Keratinocyte (primary cell): ENCODE measurements around the gene C20orf141. TPM values are rescaled to one million over a fixed set of nuclear protein-coding genes. Genes with fewer than 3 reads are reported as not detected.
"Not testable (repeated sequence)": the region's sequence is repeated elsewhere in the genome, so short reads cannot be mapped to it uniquely, and the experiment has no call there.

Experiments used
- DNase-seq: peaks from one replicate; pipeline ENCODE4 v3.0.0-alpha.2; 2011; ENCODE audit warnings: low read depth, missing footprints, low spot score
- FAIRE-seq: peaks from 2 replicates; lab custom pipeline; 2011; peaks lifted over from hg19 to GRCh38; lab: Jason Lieb, UNC
- H2AFZ ChIP-seq: 2 replicates; pipeline ENCODE4 v1.6.0; 2012; ENCODE audit warnings: low read length, control low read depth, inconsistent platforms; ENCODE audit not compliant: control insufficient read depth
- H3K27ac ChIP-seq: 2 replicates; pipeline ENCODE4 v1.5.1; 2011; ENCODE audit warnings: low read length; ENCODE audit not compliant: control insufficient read depth, insufficient read depth
- H3K27me3 ChIP-seq: 3 replicates; pipeline ENCODE4 v1.6.0; 2011; ENCODE audit warnings: low read length; ENCODE audit not compliant: control insufficient read depth, insufficient read depth; ENCODE audit errors: extremely low read depth
- H3K36me3 ChIP-seq, 2 experiments: 2 replicates in 1 of 2; 3 replicates in 1 of 2; pipeline ENCODE4 v1.5.1; 2011; ENCODE audit warnings: low read length in 2 of 2, mild to moderate bottlenecking in 1 of 2; ENCODE audit not compliant: control insufficient read depth in 2 of 2, insufficient read depth in 2 of 2; ENCODE audit errors: extremely low read depth in 1 of 2
- H3K4me1 ChIP-seq: 3 replicates; pipeline ENCODE4 v1.5.1; 2011; ENCODE audit warnings: low read length; ENCODE audit not compliant: control insufficient read depth, insufficient read depth; ENCODE audit errors: extremely low read depth
- H3K4me2 ChIP-seq: 3 replicates; pipeline ENCODE4 v1.6.0; 2011; ENCODE audit warnings: low read depth, low read length; ENCODE audit not compliant: control insufficient read depth, insufficient read depth; ENCODE audit errors: extremely low read depth
- H3K4me3 ChIP-seq, 3 experiments: fragments of 200-600 bp in 1 of 3; sonication (generic) in 1 of 3; 2 replicates in 2 of 3; 3 replicates in 1 of 3; pipeline ENCODE4 v1.5.1; 2011 to 2016; ENCODE audit warnings: low read length in 3 of 3, mild to moderate bottlenecking in 3 of 3, control low read depth in 2 of 3, inconsistent platforms in 1 of 3, low read depth in 1 of 3, mixed read lengths in 1 of 3, mixed run types in 1 of 3, moderate library complexity in 1 of 3; ENCODE audit not compliant: control insufficient read depth in 2 of 3, insufficient read depth in 2 of 3; ENCODE audit errors: extremely low read depth in 1 of 3
- H3K79me2 ChIP-seq: 2 replicates; pipeline ENCODE4 v1.6.0; 2012; ENCODE audit warnings: low read length; ENCODE audit not compliant: control insufficient read depth, insufficient read depth
- H3K9ac ChIP-seq: 3 replicates; pipeline ENCODE4 v1.6.0; 2011; ENCODE audit warnings: low read length; ENCODE audit not compliant: control insufficient read depth, insufficient read depth; ENCODE audit errors: extremely low read depth
- H3K9me1 ChIP-seq: 3 replicates; pipeline ENCODE4 v1.6.0; 2011; ENCODE audit warnings: low read length; ENCODE audit not compliant: control insufficient read depth, insufficient read depth; ENCODE audit errors: extremely low read depth
- H3K9me3 ChIP-seq: 2 replicates; pipeline ENCODE4 v1.5.1; 2012; ENCODE audit warnings: low read depth, low read length; ENCODE audit not compliant: control insufficient read depth
- H4K20me1 ChIP-seq: 3 replicates; pipeline ENCODE4 v1.6.0; 2011; ENCODE audit warnings: low read length; ENCODE audit not compliant: control insufficient read depth, insufficient read depth; ENCODE audit errors: extremely low read depth
- CTCF ChIP-seq, 3 experiments: IDR thresholded peaks in 1 of 3; conservative IDR thresholded peaks in 1 of 3; optimal IDR thresholded peaks in 1 of 3; 2 replicates in 2 of 3; 3 replicates in 1 of 3; pipeline versions ENCODE3 to v1.5.1; 2011; ENCODE audit warnings: low read length in 3 of 3, mild to moderate bottlenecking in 3 of 3, moderate library complexity in 2 of 3, control low read depth in 1 of 3, inconsistent platforms in 1 of 3; ENCODE audit not compliant: insufficient read depth in 2 of 3; ENCODE audit errors: extremely low read depth in 1 of 3
- EZH2 ChIP-seq: IDR thresholded peaks from one replicate; pipeline ENCODE4 v1.6.1; 2012; ENCODE audit warnings: inconsistent platforms, mild to moderate bottlenecking, low read length, moderate library complexity
- dilution Hi-C: fragments of 300-500 bp; cut with MboI; formaldehyde crosslinking; loops from one replicate; pipeline ENCODE4 v1.7.0; 2020; ENCODE audit warnings: low sequenced_read_pairs; ENCODE audit not compliant: extremely low pct_ligation_motif_present
- polyA plus RNA-seq, 5 experiments: library from polyadenylated mRNA; depleted of rRNA in 3 of 5; stranded (reverse) in 3 of 5; stranded (forward) in 1 of 5; unstranded in 1 of 5; fragments of >200 nt; gene quantifications; 1 replicate in 1 of 5; 2 replicates in 3 of 5; 3 replicates in 1 of 5; pipeline versions ENCODE4 v1.2.1 to v1.2.3, GENCODE V29; 2011 to 2012; ENCODE audit warnings: missing spikeins in 2 of 5, low read depth in 1 of 5, low replicate concordance in 1 of 5

Gene C20orf141
- polyA plus RNA-seq, 1 donor (not counting 4 experiments of a cell fraction or from before 2014, with no cell fraction given) = not detected

DNA sequence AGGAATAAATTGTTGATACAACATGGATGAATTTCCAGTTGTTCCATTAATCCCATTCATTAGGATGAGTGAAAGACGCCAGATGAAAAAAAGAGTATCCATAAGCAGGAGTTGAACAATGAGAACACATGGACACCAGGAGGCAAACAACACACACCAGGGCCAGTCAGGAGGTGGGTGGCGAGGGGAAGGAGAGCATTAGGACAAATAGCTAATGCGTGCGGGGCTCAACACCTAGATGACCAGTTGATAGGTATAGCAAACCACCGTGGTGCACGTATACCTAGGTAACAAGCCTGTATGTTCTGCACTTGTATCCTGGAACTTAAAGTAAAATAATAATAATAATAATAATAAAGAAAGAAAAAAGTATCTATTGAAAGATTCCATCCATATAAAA, 14.6 kb downstream of the C20orf141 start:
- Histone ChIP-seq H3K4me2 (no peak overlapping the region), H3K36me3 (no peaks in the 10 kb centered on the region), H3K9ac (no peak overlapping the region), H3K27ac (no peak overlapping the region), H3K9me1 (no peaks in the 10 kb centered on the region), H3K9me3 (no peaks in the 10 kb centered on the region), H2AFZ (no peak overlapping the region), H3K79me2 (no peaks in the 10 kb centered on the region), H3K27me3 (peaks cover 15% of the 10 kb centered on the region), H4K20me1 (no peaks in the 10 kb centered on the region), H3K4me3 (no peak overlapping the region), H3K4me1 (peaks cover 4% of the 10 kb centered on the region)
- no peak for DNase-seq
- FAIRE-seq = no peak
- dilution Hi-C loops = no loop called here
- TF ChIP-seq EZH2 = no peak

DNA sequence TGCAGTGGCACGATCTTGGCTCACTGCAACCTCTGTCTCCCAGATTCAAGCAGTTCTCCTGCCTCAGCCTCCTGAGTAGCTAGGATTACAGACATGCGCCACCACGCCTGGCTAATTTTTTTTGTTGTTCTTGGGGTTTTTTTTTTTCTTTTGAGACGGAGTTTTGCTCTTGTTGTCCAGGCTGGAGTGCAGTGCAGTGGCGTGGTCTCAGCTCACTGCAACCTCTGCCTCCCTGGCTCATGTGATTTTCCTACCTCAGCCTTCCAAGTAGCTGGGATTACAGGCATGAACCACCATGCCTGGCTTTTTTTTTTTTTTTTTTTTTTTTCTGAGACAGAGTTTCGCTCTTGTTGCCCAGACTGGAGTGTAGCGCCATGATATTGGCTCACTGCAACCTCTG, 16.4 kb downstream of the C20orf141 start:
- H3K4me3 ChIP-seq, H4K20me1 ChIP-seq, H3K4me1 ChIP-seq, dilution Hi-C loops, H3K27me3 ChIP-seq, H3K27ac ChIP-seq, FAIRE-seq, DNase-seq, H3K9me1 ChIP-seq, H3K79me2 ChIP-seq, H3K4me2 ChIP-seq, H2AFZ ChIP-seq, H3K36me3 ChIP-seq, H3K9ac ChIP-seq, H3K9me3 ChIP-seq: not testable (repeated sequence)

GRCh38 chr20:2833761-2834160, 19.0 kb downstream of the C20orf141 start:
- dilution Hi-C loops = no loop called here
- no peak overlapping the region for H3K4me2 ChIP-seq
- FAIRE-seq (no peak), DNase-seq (no peak)
- H3K27me3 ChIP-seq = peaks cover 4% of the 10 kb centered on the region
- H3K9ac ChIP-seq = no peak overlapping the region
- no peak overlapping the region for H3K4me3 ChIP-seq
- no peaks in the 10 kb centered on the region for H4K20me1 ChIP-seq
- no peaks in the 10 kb centered on the region for H3K9me1 ChIP-seq
- no peak overlapping the region for H3K27ac ChIP-seq
- no peaks in the 10 kb centered on the region for H3K36me3 ChIP-seq
- no peaks in the 10 kb centered on the region for H3K9me3 ChIP-seq
- no peaks in the 10 kb centered on the region for H3K79me2 ChIP-seq
- no peak overlapping the region for H2AFZ ChIP-seq
- TF ChIP-seq EZH2 (no peak), CTCF (optimal IDR thresholded peaks at IDR 0.05 in 1 of 3, IDR thresholded peaks at IDR 0.05 in 1 of 3, conservative IDR thresholded peaks at IDR 0.05 in 1 of 3; ENCODE audit: extremely low read depth in 1 of 3, insufficient read depth in 2 of 3, low read length in 3 of 3) (no peak)
- H3K4me1 ChIP-seq = peaks cover 4% of the 10 kb centered on the region
